A673 (cell line): Measurements from ENCODE around the gene CSF2RB.

Experiments used
- EZH2 ChIP-seq: fragments of 200-600 bp; sonication (generic); IDR thresholded peaks from 2 replicates; pipeline ENCODE4 v1.6.1; 2017; ENCODE audit warnings: borderline replicate concordance, low read depth, mild to moderate bottlenecking, mixed read lengths, antibody characterized with exemption, low read length; ENCODE audit not compliant: poor library complexity, severe bottlenecking
- TF ChIP-seq, protein P1 (sequence below): fragments of 300-800, 200-600 bp; sonication (generic); conservative IDR thresholded peaks from 2 replicates; pipeline ENCODE4 v1.5.1; 2017; ENCODE audit warnings: low read depth, mild to moderate bottlenecking, antibody characterized with exemption, low read length, moderate library complexity, mixed read lengths

- TF ChIP-seq, protein P1, sequence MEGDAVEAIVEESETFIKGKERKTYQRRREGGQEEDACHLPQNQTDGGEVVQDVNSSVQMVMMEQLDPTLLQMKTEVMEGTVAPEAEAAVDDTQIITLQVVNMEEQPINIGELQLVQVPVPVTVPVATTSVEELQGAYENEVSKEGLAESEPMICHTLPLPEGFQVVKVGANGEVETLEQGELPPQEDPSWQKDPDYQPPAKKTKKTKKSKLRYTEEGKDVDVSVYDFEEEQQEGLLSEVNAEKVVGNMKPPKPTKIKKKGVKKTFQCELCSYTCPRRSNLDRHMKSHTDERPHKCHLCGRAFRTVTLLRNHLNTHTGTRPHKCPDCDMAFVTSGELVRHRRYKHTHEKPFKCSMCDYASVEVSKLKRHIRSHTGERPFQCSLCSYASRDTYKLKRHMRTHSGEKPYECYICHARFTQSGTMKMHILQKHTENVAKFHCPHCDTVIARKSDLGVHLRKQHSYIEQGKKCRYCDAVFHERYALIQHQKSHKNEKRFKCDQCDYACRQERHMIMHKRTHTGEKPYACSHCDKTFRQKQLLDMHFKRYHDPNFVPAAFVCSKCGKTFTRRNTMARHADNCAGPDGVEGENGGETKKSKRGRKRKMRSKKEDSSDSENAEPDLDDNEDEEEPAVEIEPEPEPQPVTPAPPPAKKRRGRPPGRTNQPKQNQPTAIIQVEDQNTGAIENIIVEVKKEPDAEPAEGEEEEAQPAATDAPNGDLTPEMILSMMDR: no peak
- TF ChIP-seq EZH2: no peak
Measured at GRCh38 chr22:36925388-36926290, 12.2 kb downstream of the CSF2RB start.
